K562 (cell line): ENCODE measurements around the gene MYO1A. TPM values are rescaled to one million over a fixed set of nuclear protein-coding genes. Genes with fewer than 3 reads are reported as not detected.

Source experiments
- ARID1B ChIP-seq: fragments of 450-650 bp; IDR thresholded peaks from 2 replicates; pipeline ENCODE4 v1.6.1; 2016; ENCODE audit warnings: antibody characterized with exemption, mild to moderate bottlenecking, inconsistent platforms
- CEBPG ChIP-seq, 3 experiments: fragments of 200-800 bp in 1 of 3; sonication (Bioruptor generic) in 1 of 3; sonication (generic) in 1 of 3; formaldehyde crosslinking in 1 of 3; IDR thresholded peaks in 2 of 3; conservative IDR thresholded peaks in 1 of 3; 2 replicates each; pipeline versions ENCODE4 v1.6.1 to v1.8.0; 2016 to 2022; ENCODE audit warnings: missing compliant biosample characterization in 2 of 3, missing genetic modification characterization in 2 of 3, mild to moderate bottlenecking in 1 of 3, missing genetic modification reagents in 1 of 3
- CGGBP1 ChIP-seq: fragments of 250-450 bp; sonication (Bioruptor Pico); IDR thresholded peaks from 2 replicates; pipeline ENCODE4 v1.9.0; 2021; ENCODE audit warnings: mild to moderate bottlenecking
- CTCFL ChIP-seq: IDR thresholded peaks from 2 replicates; pipeline ENCODE4 v1.6.1; 2011; ENCODE audit warnings: borderline replicate concordance, low read depth, mild to moderate bottlenecking, moderate library complexity, low read length; ENCODE audit not compliant: insufficient read depth, poor library complexity, severe bottlenecking
- CXXC5 ChIP-seq: fragments of 250-450 bp; sonication (Bioruptor Pico); IDR thresholded peaks from 2 replicates; pipeline ENCODE4 v1.8.0; 2022; ENCODE audit warnings: inconsistent platforms, mild to moderate bottlenecking, moderate library complexity
- DIDO1 ChIP-seq: fragments of 450-650 bp; IDR thresholded peaks from 2 replicates; pipeline ENCODE4 v1.6.1; 2016; ENCODE audit warnings: low read depth, missing biosample characterization, missing genetic modification characterization
- GABPB1 ChIP-seq: sonication (generic); formaldehyde crosslinking; IDR thresholded peaks from 2 replicates; pipeline ENCODE4 v1.8.0; 2022; ENCODE audit warnings: mild to moderate bottlenecking, missing genetic modification reagents
- MAFG ChIP-seq: fragments of 450-650 bp; conservative IDR thresholded peaks from 2 replicates; pipeline ENCODE4 v1.6.1; 2016; ENCODE audit warnings: missing genetic modification characterization, missing compliant biosample characterization
- MEF2A ChIP-seq: IDR thresholded peaks from 2 replicates; pipeline ENCODE4 v1.6.1; 2011; ENCODE audit warnings: low read depth, mild to moderate bottlenecking, low read length, moderate library complexity; ENCODE audit not compliant: control insufficient read depth
- MYC ChIP-seq, 2 experiments: fragments of 250-450 bp in 1 of 2; sonication (Bioruptor Pico) in 1 of 2; IDR thresholded peaks; 2 replicates each; pipeline versions ENCODE4 v1.5.1 to v1.6.1; 2012 to 2021; ENCODE audit warnings: low read depth in 2 of 2, borderline replicate concordance in 1 of 2, improper control_type of control experiment in 1 of 2, low read length in 1 of 2, mild to moderate bottlenecking in 1 of 2, moderate library complexity in 1 of 2
- NFE2 ChIP-seq: IDR thresholded peaks from 2 replicates; pipeline ENCODE4 v1.6.1; 2014; ENCODE audit warnings: antibody characterized with exemption, low read depth
- NR2C1 ChIP-seq, 2 experiments: fragments of 450-650 bp; IDR thresholded peaks; 2 replicates each; pipeline ENCODE4 v1.6.1; 2017; ENCODE audit warnings: mild to moderate bottlenecking in 2 of 2, antibody characterized with exemption in 1 of 2, inconsistent platforms in 1 of 2, missing compliant biosample characterization in 1 of 2, missing genetic modification characterization in 1 of 2
- POLR2A ChIP-seq: fragments of 450-650 bp; conservative IDR thresholded peaks from 2 replicates; pipeline ENCODE4 v1.6.1; 2016
- RAD21 ChIP-seq, 2 experiments: fragments of 250-450 bp in 1 of 2; fragments of 450-650 bp in 1 of 2; sonication (Bioruptor Pico) in 1 of 2; formaldehyde crosslinking in 1 of 2; IDR thresholded peaks in 1 of 2; conservative IDR thresholded peaks in 1 of 2; 2 replicates each; pipeline versions ENCODE4 v1.4.0 to v1.8.0; 2020 to 2022; ENCODE audit warnings: mild to moderate bottlenecking in 2 of 2, moderate library complexity in 1 of 2
- RBM15 ChIP-seq: fragments of 200-400 bp; formaldehyde crosslinking; IDR thresholded peaks from 2 replicates; pipeline ENCODE4 v1.6.1; 2018; ENCODE audit warnings: mild to moderate bottlenecking, low read length, moderate library complexity; ENCODE audit not compliant: insufficient read depth
- RUNX1 ChIP-seq: sonication (generic); IDR thresholded peaks from 2 replicates; pipeline ENCODE4 v1.6.1; 2016; ENCODE audit warnings: antibody characterized with exemption, low read depth
- TAF7 ChIP-seq: fragments of 450-650 bp; IDR thresholded peaks from 2 replicates; pipeline ENCODE4 v1.6.1; 2016; ENCODE audit warnings: missing genetic modification characterization, missing compliant biosample characterization
- TBL1XR1 ChIP-seq, 2 experiments: IDR thresholded peaks; 2 replicates each; pipeline ENCODE4 v1.6.1; 2012; ENCODE audit warnings: improper control_type of control experiment in 2 of 2, low read length in 2 of 2, mild to moderate bottlenecking in 1 of 2
- TEAD2 ChIP-seq: fragments of 450-650 bp; IDR thresholded peaks from 2 replicates; pipeline ENCODE4 v1.6.1; 2016; ENCODE audit warnings: missing genetic modification characterization, control low read depth, missing compliant biosample characterization
- ZNF146 ChIP-seq: IDR thresholded peaks from one replicate; pipeline ENCODE4 v1.6.1; 2018; ENCODE audit warnings: missing compliant biosample characterization; ENCODE audit not compliant: unreplicated experiment
- ZNF384 ChIP-seq: IDR thresholded peaks from 2 replicates; pipeline ENCODE4 v1.6.1; 2012; ENCODE audit warnings: low read depth, low read length, improper control_type of control experiment
- polyA plus RNA-seq, 8 experiments: library from polyadenylated mRNA; depleted of rRNA in 4 of 8; stranded (reverse) in 5 of 8; unstranded in 3 of 8; fragments of >200 nt; fragmentation: Nextera tagmentation in 2 of 8; fragmentation: Illumina TruSeq in 1 of 8; extraction: Ambion mirVana in 2 of 8; extraction: Trizol in 1 of 8; gene quantifications; 2 replicates each; pipeline versions ENCODE4 v1.2.1 to v1.2.3, GENCODE V29; 2011 to 2014; ENCODE audit warnings: inconsistent platforms in 1 of 8, missing spikeins in 1 of 8
- total RNA-seq, 7 experiments: library from RNA; depleted of rRNA in 6 of 7; stranded (reverse); fragments of >200 nt in 6 of 7; fragmentation: Illumina TruSeq in 2 of 7; extraction: Trizol in 2 of 7; gene quantifications; 2 replicates each; pipeline versions ENCODE4 v1.2.1 to v1.2.3, GENCODE V29; 2011 to 2021; ENCODE audit warnings: low replicate concordance in 1 of 7
- TF ChIP-seq, protein P1 (sequence below): fragments of 450-650 bp; IDR thresholded peaks from 2 replicates; pipeline ENCODE4 v1.6.1; 2014; ENCODE audit warnings: low read depth, mild to moderate bottlenecking, moderate library complexity, borderline replicate concordance
- TF ChIP-seq, protein P2 (sequence below): fragments of 450-650 bp; formaldehyde crosslinking; IDR thresholded peaks from 2 replicates; pipeline ENCODE4 v1.4.0; 2022; ENCODE audit warnings: missing genetic modification characterization

The MYO1A gene
- total and polyA plus RNA-seq, 9 of the 15 experiments (the other 6 are each of a cell fraction or from before 2014, with no cell fraction given): 0.03 to 0.29 (median 0.14) TPM; not detected in 2

DNA sequence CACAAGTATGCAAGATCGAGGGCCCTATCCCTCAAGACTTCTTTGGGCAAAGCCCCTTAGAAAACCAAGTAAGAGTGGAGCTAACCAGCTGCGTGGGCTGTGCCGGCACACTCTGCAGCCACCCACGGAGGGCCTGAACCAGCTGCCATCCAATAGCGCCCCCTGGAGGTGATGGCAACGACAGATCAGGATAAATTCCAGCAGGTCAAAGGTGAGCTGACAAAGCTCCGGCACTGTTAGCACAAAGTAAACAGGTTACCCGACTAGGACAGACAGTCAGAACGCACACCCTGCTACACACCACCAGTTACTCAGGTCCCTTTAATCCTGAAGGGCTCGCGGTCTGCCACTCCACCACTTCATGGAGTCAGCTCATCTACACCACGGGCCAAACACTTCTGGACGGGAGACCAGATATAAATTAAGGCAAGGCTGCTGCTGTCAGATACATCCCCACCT lies 48.5 kb downstream of the MYO1A start (continued):
- TF ChIP-seq CTCFL (peak; percentile 80), TEAD2 (peak; percentile 83), POLR2A (no peak), CGGBP1 (CRISPR knock-in tag) (no peak), MAFG (tag) (no peak), RUNX1 (0 out of 2 replicates have a peak, but pooled peaks have one; percentile 23), CXXC5 (peak; percentile 43), NR2C1 (IDR thresholded peaks at IDR 0.05) (peak; percentile 93), NR2C1 (tag; IDR thresholded peaks at IDR 0.05) (peak; percentile 96), CEBPG (CRISPR knock-in tag; IDR thresholded peaks at IDR 0.05) (no peak), CEBPG (tag; conservative IDR thresholded peaks at IDR 0.05 in 1 of 2, IDR thresholded peaks at IDR 0.05 in 1 of 2) (no peak), TAF7 (tag) (no peak), RAD21 (CRISPR knock-in tag; conservative IDR thresholded peaks at IDR 0.05 in 1 of 2, IDR thresholded peaks at IDR 0.05 in 1 of 2) (peak; percentile 97), TBL1XR1 (IDR thresholded peaks at IDR 0.05; ENCODE audit: low read length in 2 of 2) (peak; percentile 22 to 71; a peak in 1 of 4 replicates), NFE2 (peak; percentile 23; the same call in 1 of the 2 replicates), ZNF146 (CRISPR knock-in tag) (no peak), GABPB1 (CRISPR knock-in tag) (peak; percentile 40; the same call in 1 of the 2 replicates), DIDO1 (no peak), ZNF384 (peak; percentile 53; the same call in 1 of the 2 replicates), ARID1B (no peak; the same call in 1 of the 2 replicates), RBM15 (no peak), MEF2A (no peak), MYC (IDR thresholded peaks at IDR 0.05; ENCODE audit: low read depth, low read length) (0 out of 2 replicates have a peak, but pooled peaks have one; percentile 38), MYC (CRISPR knock-in tag; IDR thresholded peaks at IDR 0.05; ENCODE audit: borderline replicate concordance, low read depth) (no peak)
- TF ChIP-seq, protein P1, sequence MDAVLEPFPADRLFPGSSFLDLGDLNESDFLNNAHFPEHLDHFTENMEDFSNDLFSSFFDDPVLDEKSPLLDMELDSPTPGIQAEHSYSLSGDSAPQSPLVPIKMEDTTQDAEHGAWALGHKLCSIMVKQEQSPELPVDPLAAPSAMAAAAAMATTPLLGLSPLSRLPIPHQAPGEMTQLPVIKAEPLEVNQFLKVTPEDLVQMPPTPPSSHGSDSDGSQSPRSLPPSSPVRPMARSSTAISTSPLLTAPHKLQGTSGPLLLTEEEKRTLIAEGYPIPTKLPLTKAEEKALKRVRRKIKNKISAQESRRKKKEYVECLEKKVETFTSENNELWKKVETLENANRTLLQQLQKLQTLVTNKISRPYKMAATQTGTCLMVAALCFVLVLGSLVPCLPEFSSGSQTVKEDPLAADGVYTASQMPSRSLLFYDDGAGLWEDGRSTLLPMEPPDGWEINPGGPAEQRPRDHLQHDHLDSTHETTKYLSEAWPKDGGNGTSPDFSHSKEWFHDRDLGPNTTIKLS: no peak
- TF ChIP-seq, protein P2, sequence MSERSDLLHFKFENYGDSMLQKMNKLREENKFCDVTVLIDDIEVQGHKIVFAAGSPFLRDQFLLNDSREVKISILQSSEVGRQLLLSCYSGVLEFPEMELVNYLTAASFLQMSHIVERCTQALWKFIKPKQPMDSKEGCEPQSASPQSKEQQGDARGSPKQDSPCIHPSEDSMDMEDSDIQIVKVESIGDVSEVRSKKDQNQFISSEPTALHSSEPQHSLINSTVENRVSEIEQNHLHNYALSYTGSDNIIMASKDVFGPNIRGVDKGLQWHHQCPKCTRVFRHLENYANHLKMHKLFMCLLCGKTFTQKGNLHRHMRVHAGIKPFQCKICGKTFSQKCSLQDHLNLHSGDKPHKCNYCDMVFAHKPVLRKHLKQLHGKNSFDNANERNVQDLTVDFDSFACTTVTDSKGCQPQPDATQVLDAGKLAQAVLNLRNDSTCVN (CRISPR knock-in tag): no peak
